SHP77 (cell line): Measurements from ENCODE around the gene MIOS.

ENCODE experiments used
- DNase-seq, 2 experiments: peaks; one replicate each; lab custom pipeline; 2025; lab: John Stamatoyannopoulos, UW

MIOS gene

DNA sequence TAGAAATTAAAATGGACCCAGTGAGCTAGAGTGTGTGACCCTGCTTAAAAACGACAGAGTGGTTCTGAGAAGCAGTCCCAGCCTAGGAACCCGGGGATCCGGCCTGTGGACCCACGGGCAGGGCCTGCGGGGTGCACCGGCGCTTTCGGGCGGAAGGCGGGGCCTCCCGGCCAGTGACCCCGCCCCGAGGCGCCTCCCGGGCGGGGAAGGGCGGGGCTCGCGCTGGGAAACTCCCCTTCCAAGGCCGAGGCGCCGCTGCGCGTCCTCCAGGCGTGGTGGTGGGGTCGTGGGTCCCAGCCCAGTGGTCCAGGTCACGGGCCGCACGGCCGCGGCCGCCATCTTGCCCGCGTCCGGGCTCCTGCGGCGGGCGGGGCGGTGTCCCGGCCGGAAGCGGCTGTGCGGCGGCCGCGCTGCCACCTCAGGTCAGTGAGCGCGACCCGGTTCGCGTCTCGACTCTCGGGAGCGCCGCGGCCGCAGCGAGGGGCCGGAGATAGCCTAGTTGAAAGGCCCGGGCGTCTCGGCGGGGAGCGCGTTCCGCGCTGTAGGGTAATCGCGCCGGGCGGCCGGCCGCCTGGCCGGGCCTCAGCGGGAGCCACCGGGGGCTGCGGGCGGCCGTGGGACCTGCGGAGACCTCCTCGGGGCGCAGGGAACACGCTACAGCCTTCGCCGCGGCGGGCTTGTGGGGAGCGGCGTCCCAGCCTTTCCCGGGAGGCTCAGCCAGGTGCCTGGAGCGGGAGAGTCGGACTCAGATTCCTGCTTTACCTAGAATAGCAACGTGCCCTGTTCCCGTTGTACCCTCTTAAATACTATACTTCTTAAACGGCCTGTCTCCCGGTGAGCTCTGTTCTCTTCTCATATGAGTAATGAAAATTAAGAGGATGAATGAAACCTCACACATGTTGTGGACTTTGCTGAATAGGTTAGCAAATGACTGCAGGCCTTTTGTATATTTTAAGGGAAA is at the start of gene MIOS:
TSS of gene MIOS (plus strand) at position 234 of the 961 bp plus-strand sequence. CDS start 5,592 bp downstream, outside the sequence.
- DNase-seq, result peak; percentile 62 to 84

DNA sequence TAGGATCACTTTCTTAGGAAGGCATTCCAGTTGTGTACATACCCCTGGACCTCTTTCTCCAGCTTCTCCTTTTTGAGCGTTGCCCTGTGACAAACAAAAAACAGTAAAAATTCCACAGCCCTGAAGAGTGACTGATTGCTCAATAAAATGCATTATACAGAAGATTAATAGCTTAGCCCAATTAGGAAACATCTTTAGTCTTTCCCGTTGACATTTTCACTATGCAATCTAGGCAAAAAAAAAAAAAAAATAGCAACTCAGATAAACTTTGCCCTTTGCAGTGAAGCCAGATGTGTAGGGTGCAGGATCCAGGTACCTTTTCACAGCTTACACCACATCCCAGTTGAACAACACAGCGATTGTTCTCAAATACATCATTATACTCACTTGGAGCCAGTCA is 48.9 kb upstream of the MIOS start:
- DNase-seq, result no peak

DNA sequence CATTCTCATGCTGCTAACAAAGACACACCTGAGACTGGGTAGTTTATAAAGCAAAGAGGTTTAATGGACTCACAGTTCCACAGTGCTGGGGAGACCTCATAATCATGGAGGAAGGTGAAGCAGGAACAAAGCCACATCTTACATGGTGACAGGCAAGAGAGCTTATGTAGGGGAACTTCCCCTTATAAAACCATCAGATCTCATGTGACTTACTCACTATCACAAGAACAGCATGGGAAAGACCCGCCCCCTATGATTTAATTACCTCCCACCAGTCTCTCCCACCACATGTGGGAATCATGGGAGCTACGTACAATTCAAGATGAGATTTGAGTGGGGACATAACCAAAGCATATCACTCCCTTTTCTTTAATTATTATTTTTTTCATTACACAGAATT is 47.6 kb upstream of the MIOS start:
- DNase-seq, result no peak

DNA sequence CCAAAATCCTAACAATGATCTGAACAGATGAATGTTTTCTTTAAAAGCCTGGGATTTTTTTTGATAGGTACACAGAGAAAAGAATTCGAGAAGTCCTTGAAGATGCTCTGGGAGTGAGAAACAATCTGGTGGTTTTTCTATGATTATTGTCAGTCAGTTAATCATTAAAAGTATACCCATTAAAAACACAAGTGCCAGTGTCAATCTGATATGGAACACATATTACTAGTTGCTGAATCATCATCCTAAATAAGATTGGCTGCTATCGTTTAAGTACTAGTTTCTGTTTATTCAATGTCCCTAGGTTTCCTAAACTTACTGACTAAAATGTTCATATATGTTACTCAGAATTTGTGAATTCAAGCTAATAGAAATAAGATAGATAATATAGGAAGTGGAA is 47.2 kb upstream of the MIOS start:
- no peak for DNase-seq

DNA sequence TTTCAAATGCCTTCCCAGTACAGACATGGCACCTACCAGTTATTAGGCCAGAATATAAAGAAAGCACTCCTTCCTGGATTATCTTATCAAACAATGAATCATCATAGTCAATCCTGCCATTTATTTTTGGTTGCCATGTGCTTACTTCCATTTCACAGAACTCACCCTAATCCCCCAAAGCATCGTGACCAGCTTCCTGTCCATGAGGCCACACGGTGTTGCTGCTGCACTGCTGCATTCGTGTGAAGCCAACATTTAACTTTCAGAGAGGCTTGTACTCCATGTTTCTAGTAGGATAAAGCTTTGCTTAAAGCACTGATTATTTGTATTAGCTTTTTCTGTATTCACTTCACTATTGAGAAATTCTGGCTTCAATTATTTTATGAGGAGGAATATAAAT is 45.4 kb upstream of the MIOS start:
- peak in 1 of 2 experiments; percentile 33 for DNase-seq

DNA sequence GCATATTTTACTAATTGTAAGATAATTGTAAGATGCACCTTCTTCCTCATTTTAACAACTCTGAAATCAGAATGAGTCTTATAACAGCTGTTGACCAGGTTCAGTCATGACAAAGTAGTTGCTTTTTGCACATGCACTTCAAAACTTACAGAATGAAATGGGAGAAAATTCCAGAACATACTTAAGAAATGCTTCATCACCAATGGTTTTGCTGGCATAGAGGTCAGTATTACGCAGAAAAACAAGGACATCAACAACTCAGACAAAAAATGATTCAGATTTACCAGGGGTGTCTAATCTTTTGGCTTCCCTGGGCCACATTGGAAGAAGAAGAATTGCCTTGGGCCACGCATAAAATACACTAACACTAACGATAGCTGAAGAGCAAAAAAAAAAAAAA is 44.3 kb upstream of the MIOS start:
- no peak for DNase-seq

DNA sequence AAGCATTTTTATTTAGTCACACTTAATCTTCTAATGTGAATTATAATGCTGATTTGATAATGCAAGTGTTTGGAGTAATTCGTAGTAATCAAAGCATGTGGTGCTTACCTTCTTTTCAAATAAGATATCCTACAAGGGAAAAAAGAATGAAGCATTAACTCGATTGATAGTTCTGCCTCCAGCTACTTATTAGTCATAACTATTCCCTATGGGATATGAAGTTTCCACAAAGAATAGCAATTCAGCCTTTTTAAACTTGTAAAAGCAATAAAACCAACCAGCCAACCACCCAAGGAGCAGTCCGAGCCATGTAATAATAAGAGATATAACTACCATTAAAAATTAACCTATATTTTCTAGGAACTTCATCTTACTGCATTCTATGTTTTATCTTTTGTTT is 42.6 kb upstream of the MIOS start:
- no peak for DNase-seq

DNA sequence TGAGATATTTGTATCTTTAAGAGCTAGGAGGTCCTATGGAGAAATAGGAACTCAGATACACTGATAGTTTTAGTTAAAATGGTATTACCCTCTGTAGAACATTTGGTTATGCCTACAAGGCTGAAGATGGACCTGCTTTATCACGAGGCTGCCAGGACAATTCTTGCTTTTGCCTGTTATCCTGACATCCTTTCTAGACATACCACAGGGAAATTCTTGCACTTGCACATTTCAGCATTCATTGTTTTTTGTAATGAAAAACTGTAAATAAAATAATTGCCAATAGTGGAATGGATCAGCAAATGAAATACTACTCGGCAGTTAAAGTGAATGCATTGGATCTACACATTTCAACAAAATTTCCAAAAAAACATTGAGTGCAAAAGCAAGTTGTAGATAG is 40.7 kb upstream of the MIOS start:
- no peak for DNase-seq

DNA sequence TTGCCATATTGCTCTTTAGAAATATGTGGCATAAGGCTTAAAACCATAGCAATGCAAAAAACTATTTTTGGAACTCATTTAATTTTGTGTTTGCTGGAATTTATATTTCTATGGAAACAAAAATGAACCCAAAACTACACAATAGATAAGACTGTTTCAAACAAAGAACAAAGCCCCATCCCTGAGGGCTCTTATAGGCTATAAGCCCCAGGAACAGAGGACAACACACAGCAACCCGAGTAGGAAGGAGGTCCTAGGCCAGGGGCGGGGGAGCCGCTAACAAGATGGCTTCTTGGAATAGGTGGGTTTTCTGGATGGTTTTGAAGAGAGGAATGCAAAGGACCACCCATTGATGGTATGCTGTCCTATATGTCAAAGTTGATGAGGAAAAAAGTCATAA is 39.6 kb upstream of the MIOS start:
- DNase-seq, result no peak

DNA sequence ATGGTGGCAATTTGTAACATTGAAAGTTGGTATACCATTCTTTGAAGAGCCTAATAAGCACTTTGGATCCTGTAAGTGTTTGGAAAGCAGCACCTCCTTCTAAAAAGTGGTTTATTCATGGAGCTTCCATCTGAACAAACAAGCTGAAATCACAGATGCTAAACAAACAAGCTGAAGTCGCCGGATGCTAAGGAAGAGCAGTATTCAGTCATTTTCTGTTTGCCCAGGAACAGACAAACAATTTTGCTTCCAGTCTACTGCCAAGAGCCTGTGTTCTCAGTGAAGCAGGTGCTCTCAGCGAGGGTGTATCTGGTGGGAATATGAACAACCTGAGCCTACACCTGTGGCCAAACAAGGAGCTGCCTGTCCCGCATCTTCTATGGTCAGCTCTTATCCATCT is 37.4 kb upstream of the MIOS start:
- peak; percentile 81 to 85 for DNase-seq

DNA sequence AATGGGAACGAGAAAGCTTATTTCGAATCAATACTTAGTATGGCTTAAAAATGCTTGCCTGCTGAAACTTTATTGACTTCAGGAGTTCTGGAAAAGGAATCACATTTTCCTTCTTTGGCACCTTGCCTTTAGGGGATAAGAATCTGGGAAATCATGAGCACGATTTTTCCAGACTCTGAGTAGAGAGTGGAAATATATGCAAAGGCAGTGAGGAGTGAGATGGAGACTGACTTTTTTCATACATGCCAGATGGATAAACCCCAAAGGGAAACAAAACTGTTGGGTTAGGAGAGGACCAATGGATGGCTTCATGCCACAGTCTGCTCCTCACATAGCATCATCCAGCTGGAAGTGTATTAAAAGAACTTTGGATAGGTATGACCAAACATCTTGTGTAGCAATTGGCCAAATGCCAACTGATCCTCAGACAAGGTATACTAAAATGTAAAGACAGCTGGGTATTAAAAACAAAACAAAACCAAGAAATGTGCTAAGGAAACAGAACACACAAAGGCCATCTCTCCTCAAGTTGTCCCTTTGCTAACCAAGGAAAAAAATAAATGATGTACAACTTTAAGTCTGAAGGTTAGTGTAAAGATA is 32.8 kb upstream of the MIOS start:
- DNase-seq, result no peak

DNA sequence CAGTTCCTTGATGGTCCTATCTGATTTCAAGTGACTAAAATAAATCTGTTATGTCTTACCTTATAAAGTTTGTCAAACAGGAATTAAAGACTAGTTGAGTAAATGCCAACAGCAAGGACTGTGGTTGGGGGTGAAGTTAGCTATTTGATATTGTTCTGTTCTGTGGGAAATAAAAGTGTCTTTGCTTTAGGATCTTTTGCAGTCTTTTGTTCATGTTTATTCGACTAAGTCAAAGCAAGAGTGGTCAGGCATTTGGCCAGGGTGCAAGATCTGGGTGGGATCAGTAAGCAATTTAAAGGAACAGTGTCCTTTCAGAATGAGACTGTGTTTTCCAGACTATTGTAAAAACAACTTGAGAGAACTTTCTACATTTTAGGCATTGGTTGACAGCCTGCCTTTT is 31.0 kb upstream of the MIOS start, which contains the start of gene COL28A1:
TSS of gene COL28A1 (minus strand) at position 183 of the 400 bp plus-strand sequence. CDS start 2,998 bp downstream, outside the sequence.
- DNase-seq, result no peak

DNA sequence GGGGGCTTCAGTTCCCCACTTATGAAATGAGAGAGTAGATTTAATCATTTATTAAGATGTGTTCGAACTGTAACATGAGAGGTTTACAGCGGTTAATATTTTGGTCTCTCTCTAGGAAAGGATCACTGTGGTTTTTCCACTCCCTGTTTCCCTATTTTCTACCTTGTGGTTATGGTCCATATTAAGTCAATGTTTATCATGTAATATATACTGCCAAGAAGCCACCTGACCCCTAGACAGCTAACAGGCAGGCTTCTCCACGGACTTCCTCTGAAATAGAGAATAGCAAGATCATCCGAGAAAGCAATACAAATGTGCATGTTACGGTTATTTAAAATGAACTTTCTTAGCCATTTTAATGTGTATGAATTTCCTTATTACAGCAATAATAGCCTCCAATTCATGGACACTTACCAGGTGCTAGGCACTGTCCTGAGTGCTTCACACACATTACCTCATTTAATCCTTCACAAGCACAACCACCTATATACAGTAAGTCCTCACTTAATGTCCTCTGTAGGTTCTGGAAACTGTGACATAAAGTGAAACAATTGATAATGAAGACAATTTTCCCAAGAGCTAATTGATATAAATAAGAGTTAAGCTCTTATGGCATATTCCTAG is 30.2 kb upstream of the MIOS start:
- peak; percentile 33 to 34 for DNase-seq

DNA sequence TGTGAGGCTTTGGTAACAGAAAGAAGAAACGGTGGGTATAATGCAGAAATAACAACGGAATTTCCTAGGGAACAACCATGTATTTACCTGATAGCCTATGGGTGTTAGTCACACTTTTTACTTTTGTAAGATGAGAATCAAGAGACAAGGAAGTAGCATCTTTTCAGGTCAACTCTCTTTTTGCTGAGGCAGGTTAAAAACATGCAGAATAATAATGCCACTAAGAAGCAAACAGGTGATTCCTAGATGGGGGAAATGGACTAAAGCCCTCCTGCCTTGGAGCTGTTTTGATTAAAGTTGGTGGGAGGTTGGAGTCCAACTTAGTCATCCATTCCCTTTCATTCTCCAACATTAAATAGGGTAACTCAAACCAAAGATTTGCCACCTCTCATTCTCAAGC is 29.0 kb upstream of the MIOS start:
- no peak for DNase-seq

DNA sequence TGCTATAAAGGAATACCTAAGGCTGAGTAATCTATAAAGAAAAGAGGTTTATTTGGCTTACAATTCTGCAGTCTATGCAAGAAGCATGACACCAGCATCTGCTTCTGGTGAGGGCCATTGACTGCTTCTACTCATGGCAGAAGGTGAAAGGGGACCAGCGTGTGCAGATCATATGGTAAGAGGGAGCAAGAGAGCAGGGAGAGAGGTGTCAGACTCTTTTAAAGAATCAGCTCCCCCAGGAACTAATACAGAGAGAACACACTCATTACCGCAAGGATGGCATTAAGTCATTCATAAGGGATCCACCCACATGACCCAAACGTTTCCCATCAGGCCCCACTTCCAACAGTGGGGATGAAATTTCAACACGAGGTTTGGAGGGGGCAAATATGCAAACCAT is 27.5 kb upstream of the MIOS start:
- no peak for DNase-seq

DNA sequence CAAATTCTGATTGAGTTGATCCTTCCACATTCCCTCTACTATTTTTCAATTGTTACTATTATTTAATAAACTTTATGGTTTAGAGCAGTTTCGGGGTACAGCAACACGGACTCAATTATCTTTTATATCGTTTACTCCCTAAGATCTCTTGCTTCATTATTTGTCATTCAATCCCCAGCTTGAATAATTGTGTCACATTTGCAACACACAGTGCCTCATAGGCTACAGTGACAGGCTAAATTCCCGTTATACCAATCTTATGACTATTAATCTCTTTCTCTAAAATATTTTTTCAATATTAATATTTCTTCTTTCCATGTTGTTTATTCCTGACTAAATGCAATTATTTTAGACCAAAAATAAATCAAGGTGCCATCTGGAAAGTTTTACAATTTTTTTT is 27.0 kb upstream of the MIOS start:
- no peak for DNase-seq

DNA sequence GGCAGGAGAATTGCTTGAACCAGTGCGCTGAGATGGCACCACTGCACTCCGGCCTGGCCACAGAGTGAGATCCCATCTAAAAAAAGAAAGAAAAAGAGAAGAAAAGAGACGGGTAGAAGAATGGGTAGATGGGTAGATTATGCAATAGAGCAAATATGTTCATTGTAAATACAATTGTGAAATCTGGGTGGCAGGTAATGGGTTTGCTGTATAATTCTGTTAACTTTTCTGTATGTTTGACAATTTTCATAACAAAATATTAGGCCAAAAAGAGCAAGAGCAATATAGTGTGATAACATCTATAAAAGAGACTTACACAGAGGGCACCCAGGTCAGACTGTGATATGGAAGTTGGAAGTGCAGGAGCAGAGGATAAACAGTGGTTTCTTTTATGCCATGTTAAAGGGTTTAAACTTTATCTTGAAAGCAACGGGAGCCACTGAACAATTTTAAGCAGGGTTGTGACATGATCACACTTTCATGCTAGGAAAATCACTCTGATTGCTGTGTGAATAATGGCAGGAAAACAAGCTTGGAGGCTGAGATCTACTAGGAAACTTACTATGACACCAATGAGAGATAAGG is 24.3 kb upstream of the MIOS start:
- no peak for DNase-seq

DNA sequence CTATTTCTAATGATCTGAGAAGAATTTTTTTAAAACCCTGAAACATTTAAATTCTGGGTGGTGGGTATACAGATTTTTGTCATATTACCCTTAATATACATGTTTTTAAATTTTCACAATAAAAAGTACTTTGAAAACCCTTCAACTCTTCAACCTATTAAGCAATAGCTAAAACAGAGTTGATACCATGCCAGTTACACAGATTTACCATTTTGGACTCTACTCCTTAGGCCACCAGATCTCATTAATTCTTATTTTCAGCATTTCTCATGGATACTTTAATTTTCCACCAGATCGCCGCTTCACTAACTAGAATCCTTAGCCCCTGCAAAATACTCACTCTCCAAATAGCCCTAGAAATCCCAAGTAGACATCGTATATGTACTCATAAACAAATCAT is 18.3 kb upstream of the MIOS start:
- DNase-seq, result no peak

DNA sequence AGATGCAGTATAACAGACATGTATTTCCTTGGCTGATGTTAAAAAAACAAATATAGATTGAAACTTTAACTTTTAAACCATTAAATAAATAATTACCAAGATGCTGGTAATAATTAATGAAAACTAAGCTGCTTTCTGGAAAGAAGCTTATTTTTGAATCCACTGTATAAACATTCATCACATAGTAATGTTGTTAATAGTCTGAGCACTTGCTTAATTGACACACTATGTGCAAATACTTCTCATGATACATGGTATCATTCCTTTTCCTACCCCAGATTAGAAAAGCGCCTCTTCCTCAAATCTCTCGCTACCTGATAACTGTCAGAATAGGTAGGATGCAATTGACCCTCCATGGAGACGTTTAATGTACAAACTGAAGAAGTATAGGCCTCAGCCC is 16.0 kb upstream of the MIOS start:
- no peak for DNase-seq

DNA sequence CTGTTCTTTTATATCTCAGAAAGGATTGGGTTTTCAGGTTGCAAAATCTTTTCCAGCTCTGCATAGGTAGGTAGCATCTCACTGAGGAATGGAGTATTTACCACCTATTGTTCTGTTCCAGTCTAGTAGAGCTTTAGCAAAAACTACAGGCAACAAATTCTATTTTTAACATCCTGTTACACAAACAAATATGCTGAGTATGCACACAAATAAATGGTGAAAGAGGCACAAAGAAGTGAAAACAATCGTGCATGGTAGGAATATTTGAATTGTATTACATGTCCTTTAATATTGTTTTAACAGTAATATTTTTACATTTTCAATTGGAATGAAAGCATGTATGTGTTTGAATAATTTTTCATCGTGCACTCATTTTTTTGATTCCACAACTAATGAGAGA is 14.5 kb upstream of the MIOS start:
- no peak for DNase-seq

DNA sequence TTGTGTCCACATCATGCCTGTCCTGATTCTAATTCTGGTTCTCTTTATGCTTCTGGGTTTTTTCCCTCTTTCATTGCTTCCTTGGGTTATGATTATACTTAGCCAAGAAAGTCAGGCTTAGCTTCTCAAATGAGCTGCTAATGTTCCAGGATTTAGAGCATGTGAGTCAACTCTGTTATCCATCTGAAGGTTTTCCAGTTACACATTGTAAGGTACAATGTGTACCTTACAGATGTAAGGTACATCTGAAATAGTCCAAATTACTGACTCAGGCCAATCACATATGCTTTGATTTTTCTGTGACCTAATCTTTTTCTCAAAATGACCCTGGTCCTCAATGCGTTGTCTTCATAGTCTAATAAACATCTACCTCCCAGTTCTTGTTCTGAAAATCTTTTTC is 13.3 kb upstream of the MIOS start:
- DNase-seq, result no peak

DNA sequence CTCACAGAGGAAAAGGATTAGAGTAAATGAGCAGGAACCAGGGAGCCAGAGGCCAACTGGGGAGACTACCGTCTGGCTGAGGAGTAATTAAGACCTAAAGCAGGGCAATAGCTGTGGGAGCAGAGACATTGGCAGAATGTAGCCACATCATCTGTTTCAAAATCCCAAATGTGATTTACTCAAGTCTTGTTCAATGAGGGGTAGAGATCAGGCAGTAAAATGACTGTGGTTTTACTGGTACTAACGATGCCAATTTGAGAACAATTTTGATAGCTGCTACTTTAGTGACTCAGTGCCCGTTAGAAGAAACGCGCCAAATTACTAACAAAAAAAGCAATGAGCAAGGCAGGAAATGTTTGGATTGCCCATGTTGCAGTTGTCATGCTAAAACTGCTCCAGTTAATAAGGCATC is 12.7 kb upstream of the MIOS start:
- no peak for DNase-seq
